Heart left ventricle (tissue), 16 donors: ENCODE results near the gene ILDR2. TPM values are rescaled to one million over a fixed set of nuclear protein-coding genes. Genes with fewer than 3 reads are reported as not detected.

Experiments used
- ATAC-seq, 4 donors: fragments of 200-7000 bp; cut with Tn5 transposase; one replicate each; pipeline ENCODE4 v1.9.1; 2020 to 2022; ENCODE audit warnings: moderate library complexity in 4 of 4, mild to moderate bottlenecking in 3 of 4, moderate number of reproducible peaks in 1 of 4
- DNase-seq, 5 donors: peaks; one replicate each; pipeline ENCODE4 v3.0.0-alpha.2; 2020
- H3K27ac ChIP-seq, 12 donors: fragments of 200-600 bp; sonication (generic) in 4 of 12; one replicate each; pipeline versions ENCODE4 v1.5.0 to v1.8.0; 2016 to 2022; ENCODE audit warnings: mild to moderate bottlenecking in 2 of 12
- H3K27me3 ChIP-seq, 9 donors: fragments of 200-600 bp; sonication (generic) in 2 of 9; one replicate each; pipeline versions ENCODE4 v1.5.1 to v1.8.0; 2016 to 2022; ENCODE audit warnings: mild to moderate bottlenecking in 3 of 9
- H3K36me3 ChIP-seq, 9 donors: fragments of 200-600 bp; sonication (generic) in 2 of 9; one replicate each; pipeline versions ENCODE4 v1.5.0 to v1.8.0; 2018 to 2022; ENCODE audit warnings: mild to moderate bottlenecking in 2 of 9
- H3K4me1 ChIP-seq, 12 donors: fragments of 200-600 bp; sonication (generic) in 4 of 12; one replicate each; pipeline versions ENCODE4 v1.5.0 to v1.8.0; 2016 to 2022; ENCODE audit warnings: mild to moderate bottlenecking in 3 of 12
- H3K4me3 ChIP-seq, 12 donors: fragments of 200-600 bp; sonication (generic) in 4 of 12; one replicate each; pipeline versions ENCODE4 v1.5.0 to v1.8.0; 2017 to 2022; ENCODE audit warnings: mild to moderate bottlenecking in 9 of 12, moderate library complexity in 4 of 12
- H3K9me3 ChIP-seq, 12 donors: fragments of 200-600 bp; sonication (generic) in 4 of 12; one replicate each; pipeline versions ENCODE4 v1.5.0 to v1.8.0; 2016 to 2022; ENCODE audit warnings: mild to moderate bottlenecking in 1 of 12
- CTCF ChIP-seq, 12 donors: fragments of 200-600 bp; sonication (generic) in 4 of 12; IDR thresholded peaks; one replicate each; pipeline versions ENCODE4 v1.5.0 to v1.8.0; 2018 to 2022; ENCODE audit warnings: antibody characterized with exemption in 12 of 12, mild to moderate bottlenecking in 5 of 12
- POLR2A ChIP-seq, 2 donors: fragments of 450-650 bp; IDR thresholded peaks; one replicate each; pipeline ENCODE4 v1.6.1; 2017; ENCODE audit warnings: antibody characterized with exemption in 2 of 2, mild to moderate bottlenecking in 2 of 2, moderate library complexity in 2 of 2
- WGBS, 4 donors: extraction: QIAGEN DNeasy Blood & Tissue Kit in 2 of 4; methylation state at CpG; one replicate each; pipeline versions ENCODE4 v1.1.5 to v1.1.7; 2013 to 2018; 5-methylcytosine and 5-hydroxymethylcytosine counted together
- intact Hi-C, 10 donors: fragments of 100-400 bp; cut with DNase I; formaldehyde crosslinking; loops; one replicate each; pipeline versions ENCODE4 v1.11.1 to v1.14.2; 2022
- polyA plus RNA-seq, 2 donors: library from polyadenylated mRNA; stranded (reverse); fragments of 200-250 nt; gene quantifications; one replicate each; pipeline ENCODE4 v1.2.3, GENCODE V29; 2013
- total RNA-seq, 9 donors: library from RNA; depleted of rRNA in 2 of 9; stranded (reverse); fragments of >200 nt in 2 of 9; fragmentation: NEBNext Ultra II Directional in 3 of 9; extraction: Animal tissue kit (Norgen Biotek cat#: 25700) in 3 of 9; gene quantifications; one replicate each; pipeline versions ENCODE4 v1.1.0 to v1.2.4, GENCODE V29; 2016 to 2023
- donor health status: ischemic (EF 13 %, LVEDD 7.1; RV severe dilation, severe dysfunction).
- donor health status: healthy with polysubstance abuse.
- donor health status: DM: no; HTN: yes; CAD: no.
- donor health status: DM: no; HTN: no; CAD: no.
- donor health status: ischemic (EF 25% LVEDD 6.9; RV normal size, moderate dysfunction).
- donor health status: ischemic (EF 25% LVEDD 5.7; RV mildly dilated, moderate dysfunction).
- donor health status: healthy.
- donor health status: DM: yes; HTN: yes; CAD: no.
- donor health status: ischemic (EF 35%, LVEDD 5.7; RV mildly dilated, moderate dysfunction).
- donor health status: nonischemic (EF 11% LVEDD 7.7; RV severe dilation, severe dysfunction).
- donor health status: DM: yes; HTN: yes; CAD: no.
- donor health status: PGD.
- donor health status: ischemic (EF 29% LVEDD 5.4; RV normal size, mild dysfunction).
- donor health status: nonischemic (EF 23%, LVEDD 6.1; RV moderate dilation, normal function).

The ILDR2 gene
- total and polyA plus RNA-seq, 11 donors: 0.84 to 12.4 (median 5.8) TPM

- intact Hi-C loops: no loop called here
- Histone ChIP-seq H3K4me3 (no peak within 1 kb of the TSS), H3K4me1 (no peaks in the 10 kb centered on the region), H3K9me3 (no peaks in the 10 kb centered on the region), H3K36me3 (no peaks in the 10 kb centered on the region), H3K27me3 (peaks cover 0 to 6% (median 0%) of the 10 kb centered on the region in 9 donors), H3K27ac (no peak within 1 kb of the TSS)
- ATAC-seq (no peak), DNase-seq (no peak)
- WGBS, 4 donors: 88 to 94% (median 91%) methylated on average over 42 to 45 of the region's 45 CpGs
- TF ChIP-seq POLR2A (IDR thresholded peaks at IDR 0.05): no peak
- TF ChIP-seq CTCF (IDR thresholded peaks at IDR 0.05): no peak
These were observed 13.7 kb upstream of the ILDR2 start, which contains the start of gene MAEL for GRCh38 chr1:166988974-166989515. Gene MAEL, plus strand, starts transcription at chr1:166989280. Its CDS starts 73 bp downstream, at chr1:166989353.

GRCh38 chr1:166981589-166981988 is 6.2 kb upstream of the ILDR2 start:
- Histone ChIP-seq H3K4me1 (no peaks in the 10 kb centered on the region), H3K27me3 (peaks cover 0 to 7% (median 0%) of the 10 kb centered on the region in 9 donors), H3K36me3 (no peaks in the 10 kb centered on the region), H3K4me3 (no peak overlapping the region), H3K27ac (no peak overlapping the region), H3K9me3 (no peaks in the 10 kb centered on the region)
- ATAC-seq: no peak
- no peak for TF ChIP-seq CTCF (IDR thresholded peaks at IDR 0.05)
- TF ChIP-seq POLR2A (IDR thresholded peaks at IDR 0.05): no peak
- WGBS, 4 donors: 50 to 96% (median 94%) methylated on average over 1 of the region's 1 CpG
- intact Hi-C loops: no loop called here
- DNase-seq: no peak

- Histone ChIP-seq H3K27ac (no peak overlapping the region), H3K4me3 (no peak overlapping the region), H3K27me3 (peaks cover 0 to 14% (median 0%) of the 10 kb centered on the region in 9 donors), H3K9me3 (no peaks in the 10 kb centered on the region), H3K4me1 (peaks cover 0 to 6% (median 0%) of the 10 kb centered on the region in 12 donors), H3K36me3 (no peaks in the 10 kb centered on the region)
- intact Hi-C loops: no loop called here
- 80 to 92% (median 85%) methylated on average over 3 of the region's 3 CpGs for WGBS, 4 donors
- ATAC-seq (peak in 1 of 4 donors; percentile 50), DNase-seq (no peak)
- no peak for TF ChIP-seq CTCF (IDR thresholded peaks at IDR 0.05)
- no peak for TF ChIP-seq POLR2A (IDR thresholded peaks at IDR 0.05)
These were observed 5.5 kb upstream of the ILDR2 start for GRCh38 chr1:166980818-166981217.

GRCh38 chr1:166980383-166980782 is 5.0 kb upstream of the ILDR2 start:
- peaks cover 0 to 6% (median 0%) of the 10 kb centered on the region in 12 donors for H3K4me1 ChIP-seq
- no peak for TF ChIP-seq POLR2A (IDR thresholded peaks at IDR 0.05)
- no peak for TF ChIP-seq CTCF (IDR thresholded peaks at IDR 0.05)
- H3K4me3 ChIP-seq: no peak overlapping the region
- DNase-seq (no peak), ATAC-seq (no peak)
- no peak overlapping the region for H3K27ac ChIP-seq
- 73 to 83% (median 76%) methylated on average over 1 of the region's 1 CpG for WGBS, 4 donors
- H3K27me3 ChIP-seq: peaks cover 0 to 17% (median 0%) of the 10 kb centered on the region in 9 donors
- no peaks in the 10 kb centered on the region for H3K9me3 ChIP-seq
- intact Hi-C loops: no loop called here
- no peaks in the 10 kb centered on the region for H3K36me3 ChIP-seq
